BJ (cell line): Measurements from ENCODE around the gene TASP1. TPM values are rescaled to one million over a fixed set of nuclear protein-coding genes. Genes with fewer than 3 reads are reported as not detected.

Source experiments
- CTCF ChIA-PET: fragments of 350-600 bp; formaldehyde crosslinking; extraction: SDS; loops from one replicate; lab custom pipeline; 2021; ENCODE audit warnings: antibody characterized with exemption, inconsistent platforms; lab: Yijun Ruan, JAX
- POLR2A ChIA-PET: fragments of 300-600 bp; sonication (Branson Sonifier 250); formaldehyde crosslinking; extraction: SDS; loops from one replicate; lab custom pipeline; 2021; ENCODE audit warnings: antibody characterized with exemption; lab: Charles Lee
- DNase-seq: peaks from one replicate; pipeline ENCODE4 v3.0.0-alpha.2; 2011; ENCODE audit warnings: low read depth
- H3K27me3 ChIP-seq: 2 replicates; pipeline ENCODE4 v1.6.0; 2011; ENCODE audit warnings: low read length; ENCODE audit not compliant: control insufficient read depth, insufficient read depth
- H3K36me3 ChIP-seq: 2 replicates; pipeline ENCODE4 v1.5.1; 2011; ENCODE audit warnings: low read length; ENCODE audit not compliant: control insufficient read depth, insufficient read depth
- H3K4me3 ChIP-seq: 2 replicates; pipeline ENCODE4 v1.5.1; 2011; ENCODE audit warnings: low read depth, mild to moderate bottlenecking, control low read depth, low read length
- CTCF ChIP-seq: IDR thresholded peaks from 2 replicates; pipeline ENCODE4 v1.5.1; 2011; ENCODE audit warnings: low read depth, mild to moderate bottlenecking, control low read depth, inconsistent platforms, low read length, moderate library complexity; ENCODE audit not compliant: insufficient read depth
- polyA plus RNA-seq: library from polyadenylated mRNA; depleted of rRNA; stranded (reverse); fragments of >200 nt; gene quantifications from 2 replicates; pipeline ENCODE4 v1.2.3, GENCODE V29; 2011

Gene TASP1
- polyA plus RNA-seq, 1 experiment, result 5.4 TPM

DNA sequence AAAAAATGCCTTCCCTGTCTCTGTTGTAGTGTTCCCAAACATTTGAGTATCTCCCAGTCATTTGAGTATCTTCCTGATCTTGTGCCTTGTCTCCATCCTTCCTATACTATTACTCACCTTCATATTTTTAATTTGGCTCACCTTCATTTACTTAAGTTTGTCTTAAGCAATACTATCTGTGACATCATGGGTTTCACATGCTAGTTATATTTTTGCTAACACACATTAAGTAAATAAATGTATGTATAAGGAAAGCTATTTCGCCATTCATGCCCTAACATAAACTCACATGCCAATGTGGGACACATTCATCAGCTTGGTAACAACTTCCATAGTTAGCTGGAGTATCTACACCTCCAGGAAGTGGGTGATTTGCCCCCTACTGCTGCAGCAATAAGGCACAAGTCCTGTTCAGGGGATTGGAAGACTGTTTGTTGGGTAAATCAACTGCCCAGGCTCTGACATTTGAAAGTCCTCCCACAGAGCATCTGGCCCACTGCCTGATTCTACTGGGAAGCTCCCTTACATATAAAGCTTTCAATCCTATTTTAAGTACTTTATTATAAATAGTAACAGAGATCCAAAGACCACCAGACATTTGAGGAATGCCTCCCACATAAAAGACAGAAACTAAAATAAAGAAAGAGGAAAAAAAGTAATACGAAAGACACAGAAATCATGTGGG, 285.3 kb downstream of the TASP1 start:
- H3K36me3 ChIP-seq, result no peaks in the 10 kb centered on the region
- no peak for DNase-seq
- ChIA-PET POLR2A (no interaction called here), CTCF (interaction anchor here (1.2 kb wide), 1 partner anchor 419 kb away, joined by 4 read pairs; no protein-coding TSS in a partner anchor)
- H3K27me3 ChIP-seq, result peaks cover 2% of the 10 kb centered on the region; the same call in 1 of the 2 replicates
- H3K4me3 ChIP-seq, result no peak overlapping the region
- TF ChIP-seq CTCF, result no peak

DNA sequence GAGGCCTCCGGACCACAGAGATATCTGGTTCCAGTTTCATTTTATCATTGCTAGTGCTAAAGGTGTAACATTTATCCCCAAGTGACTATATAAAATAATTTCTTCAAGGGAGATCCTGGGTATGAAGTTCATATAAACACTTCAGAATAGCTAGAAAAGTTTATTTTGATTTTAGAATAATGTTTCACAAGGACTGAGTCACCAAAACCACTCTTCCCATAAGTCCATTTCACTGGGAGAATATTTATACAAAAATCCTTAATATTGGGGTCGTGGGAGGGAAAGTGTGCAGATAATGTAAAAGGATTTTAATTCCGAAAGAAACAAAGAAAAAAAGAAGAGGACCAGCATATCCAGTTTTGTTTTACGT, 289.5 kb downstream of the TASP1 start:
- no peaks in the 10 kb centered on the region for H3K27me3 ChIP-seq
- no peaks in the 10 kb centered on the region for H3K36me3 ChIP-seq
- no peak overlapping the region for H3K4me3 ChIP-seq
- ChIA-PET CTCF (interaction anchor here (0.9 to 1.5 kb wide), 2 partner anchors 17 to 197 kb away, joined by 3 to 4 read pairs; no protein-coding TSS in a partner anchor), POLR2A (no interaction called here)
- no peak for DNase-seq
- no peak for TF ChIP-seq CTCF

GRCh38 chr20:13348311-13349234, 290.2 kb downstream of the TASP1 start:
- Histone ChIP-seq H3K27me3 (no peaks in the 10 kb centered on the region), H3K4me3 (no peak overlapping the region), H3K36me3 (no peaks in the 10 kb centered on the region)
- ChIA-PET POLR2A (no interaction called here), CTCF (interaction anchor here (0.9 to 2.0 kb wide), 3 partner anchors 18 to 198 kb away, joined by 3 to 6 read pairs (median 4); no protein-coding TSS in a partner anchor)
- no peak for DNase-seq
- TF ChIP-seq CTCF, result no peak

DNA sequence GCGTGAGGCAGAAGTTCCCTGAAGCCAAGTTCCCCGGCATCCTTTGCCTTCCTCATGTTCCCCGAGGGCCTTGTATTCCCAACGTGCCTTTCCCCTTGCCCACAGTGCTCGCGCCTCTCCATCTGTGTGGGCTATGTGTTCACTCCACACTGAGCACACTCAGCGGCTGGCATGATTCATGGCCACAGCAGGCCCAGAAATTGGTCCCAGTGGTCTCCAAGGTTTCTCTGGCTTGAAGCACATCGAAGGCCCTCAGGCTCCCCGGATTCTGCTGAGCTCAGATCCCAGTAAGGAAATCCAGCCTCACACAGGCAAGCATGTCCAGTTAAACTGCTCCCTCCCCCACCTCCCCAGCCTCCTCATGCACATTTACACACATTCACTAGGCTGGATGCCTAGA, 294.1 kb downstream of the TASP1 start:
- ChIA-PET POLR2A (interaction anchor here (0.6 kb wide), 1 partner anchor 508 kb away, joined by 3 read pairs; no protein-coding TSS in a partner anchor), CTCF (no interaction called here)
- no peak for TF ChIP-seq CTCF

More for the DNA sequence above, 294.1 kb downstream of the TASP1 start:
- Histone ChIP-seq H3K36me3 (no peaks in the 10 kb centered on the region), H3K27me3 (no peaks in the 10 kb centered on the region), H3K4me3 (no peak overlapping the region)
- no peak for DNase-seq
